HG02885 (cell line): ENCODE data around the gene SRPK3.
"Not testable (repeated sequence)": the region's sequence is repeated elsewhere in the genome, so short reads cannot be mapped to it uniquely, and the experiment has no call there.

Source experiments
- ATAC-seq: cut with Tn5 transposase; IDR thresholded peaks from one replicate; pipeline ENCODE4 v1.9.1; 2021; ENCODE audit warnings: mild to moderate bottlenecking; ENCODE audit not compliant: unreplicated experiment, poor library complexity

The SRPK3 gene, protein sequence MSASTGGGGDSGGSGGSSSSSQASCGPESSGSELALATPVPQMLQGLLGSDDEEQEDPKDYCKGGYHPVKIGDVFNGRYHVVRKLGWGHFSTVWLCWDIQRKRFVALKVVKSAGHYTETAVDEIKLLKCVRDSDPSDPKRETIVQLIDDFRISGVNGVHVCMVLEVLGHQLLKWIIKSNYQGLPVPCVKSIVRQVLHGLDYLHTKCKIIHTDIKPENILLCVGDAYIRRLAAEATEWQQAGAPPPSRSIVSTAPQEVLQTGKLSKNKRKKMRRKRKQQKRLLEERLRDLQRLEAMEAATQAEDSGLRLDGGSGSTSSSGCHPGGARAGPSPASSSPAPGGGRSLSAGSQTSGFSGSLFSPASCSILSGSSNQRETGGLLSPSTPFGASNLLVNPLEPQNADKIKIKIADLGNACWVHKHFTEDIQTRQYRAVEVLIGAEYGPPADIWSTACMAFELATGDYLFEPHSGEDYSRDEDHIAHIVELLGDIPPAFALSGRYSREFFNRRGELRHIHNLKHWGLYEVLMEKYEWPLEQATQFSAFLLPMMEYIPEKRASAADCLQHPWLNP

GRCh38 chrX:153780678-153781427, at the start of gene SRPK3:
Gene SRPK3 (plus strand): TSS chrX:153781041. CDS start chrX:153781087, 46 bp downstream.
- no peak for ATAC-seq

GRCh38 chrX:153731117-153731844, 49.6 kb upstream of the SRPK3 start:
- no peak for ATAC-seq

GRCh38 chrX:153731845-153732215, 49.0 kb upstream of the SRPK3 start:
- no peak for ATAC-seq

- no peak for ATAC-seq
These were observed 48.4 kb upstream of the SRPK3 start for GRCh38 chrX:153732401-153732800.

- ATAC-seq: no peak
These were observed 47.1 kb upstream of the SRPK3 start for GRCh38 chrX:153733651-153734240.

DNA sequence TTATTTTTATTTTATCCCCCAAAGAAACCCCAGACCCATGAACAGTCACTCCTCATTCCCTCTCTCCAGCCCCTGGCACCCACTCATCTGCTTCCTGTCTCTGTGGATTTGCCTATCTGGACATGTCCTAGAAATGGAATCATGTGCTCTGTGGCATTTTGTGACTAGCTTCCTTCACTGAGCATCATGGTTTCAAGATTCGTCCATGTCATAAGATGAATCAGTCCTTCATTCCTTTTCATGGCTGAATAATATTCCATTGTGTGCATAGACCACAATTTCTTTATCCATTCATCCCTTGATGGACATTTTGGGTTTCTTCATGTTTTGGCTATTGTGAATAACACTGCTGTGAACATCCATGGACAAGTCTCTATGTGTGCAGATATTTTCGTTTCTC, 46.0 kb upstream of the SRPK3 start:
- no peak for ATAC-seq

- no peak for ATAC-seq
These were observed 45.6 kb upstream of the SRPK3 start for GRCh38 chrX:153735274-153735673.

DNA sequence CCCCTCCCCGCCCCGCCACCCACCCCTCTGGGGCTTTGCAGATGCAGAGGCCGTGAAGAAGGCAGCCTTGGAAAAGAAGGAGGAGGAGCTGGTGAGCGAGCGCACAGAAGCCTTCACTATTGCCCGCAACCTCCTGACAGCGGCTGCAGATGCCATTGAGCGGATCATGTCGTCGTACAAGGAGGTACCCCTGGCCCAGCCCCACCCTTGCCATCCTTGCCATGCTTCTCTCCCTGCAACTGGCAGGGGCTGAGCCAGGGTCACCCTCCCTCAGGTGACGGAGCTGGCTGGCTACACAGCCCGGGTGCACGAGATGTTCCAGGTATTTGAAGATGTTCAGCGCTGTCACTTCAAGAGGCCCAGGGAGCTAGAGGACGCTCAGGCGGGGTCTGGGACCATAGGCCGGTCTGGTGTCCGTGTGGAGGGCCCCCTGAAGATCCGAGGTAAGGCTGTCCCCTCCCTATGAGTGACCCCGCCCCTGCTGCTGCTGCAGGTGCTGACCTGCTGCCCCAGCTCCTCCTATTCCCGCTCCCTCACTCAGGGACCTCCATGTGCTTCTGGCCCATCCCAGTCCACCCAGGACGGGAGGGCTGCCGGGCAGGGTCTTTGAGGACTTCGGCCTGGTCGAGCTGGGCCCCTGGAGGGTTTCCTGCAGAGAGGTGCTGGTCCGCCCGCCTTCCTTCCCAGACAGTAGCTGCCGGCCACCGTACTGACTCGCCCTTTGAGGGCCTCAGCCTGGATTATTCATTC, 44.6 kb upstream of the SRPK3 start:
- no peak for ATAC-seq

DNA sequence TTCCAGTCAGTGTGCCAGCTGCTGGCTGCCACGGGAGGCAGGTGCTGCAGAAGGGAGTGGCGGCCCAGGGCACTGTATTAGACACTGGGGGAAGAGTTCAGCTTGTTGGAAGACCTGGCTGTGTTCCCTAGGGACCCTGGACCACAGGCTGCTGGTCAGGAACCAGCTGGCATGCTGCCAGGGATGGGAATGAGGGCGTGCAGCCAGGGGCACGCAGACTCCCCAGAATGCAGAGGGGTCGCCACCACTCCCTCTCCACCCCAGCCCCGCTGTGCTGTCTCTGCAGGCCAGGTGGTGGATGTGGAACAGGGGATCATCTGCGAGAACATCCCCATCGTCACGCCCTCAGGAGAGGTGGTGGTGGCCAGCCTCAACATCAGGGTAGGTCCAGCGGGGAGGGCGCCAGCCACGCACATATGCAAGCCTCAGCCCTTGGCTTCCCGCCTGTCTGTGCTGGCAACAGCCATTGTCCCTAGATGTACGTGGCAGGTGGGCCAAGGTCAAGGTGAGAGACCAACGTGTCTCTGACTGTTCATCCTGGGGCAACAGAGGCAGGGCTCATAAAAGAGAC, 43.9 kb upstream of the SRPK3 start:
- no peak for ATAC-seq

DNA sequence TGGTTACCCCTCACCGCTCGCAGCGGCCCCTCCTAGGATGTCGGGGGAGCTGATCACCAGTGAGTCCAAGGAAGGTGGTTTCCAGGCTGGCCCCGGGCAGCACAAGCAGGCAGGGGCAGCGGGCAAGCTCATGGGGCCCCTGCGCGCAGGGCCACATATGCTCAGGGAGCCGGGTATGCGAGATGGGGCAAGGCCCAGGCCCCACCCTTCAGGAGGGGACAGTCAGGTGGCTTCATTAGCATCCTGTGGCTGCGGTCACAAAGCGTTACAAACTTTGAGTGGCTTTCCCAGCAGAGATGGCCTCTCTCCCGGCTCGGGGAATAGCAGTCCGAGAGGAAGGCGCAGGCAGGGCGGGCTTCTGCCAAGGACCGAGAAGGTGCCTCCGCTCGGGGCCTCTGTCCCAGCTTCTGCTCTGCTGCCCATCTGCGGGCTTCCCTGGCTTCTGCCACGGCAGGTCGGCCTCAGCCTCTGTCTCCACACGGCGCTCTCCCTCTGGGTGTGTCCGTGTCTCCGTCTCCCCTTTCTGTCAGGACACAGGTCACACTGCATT, 42.7 kb upstream of the SRPK3 start:
- ATAC-seq: no peak

DNA sequence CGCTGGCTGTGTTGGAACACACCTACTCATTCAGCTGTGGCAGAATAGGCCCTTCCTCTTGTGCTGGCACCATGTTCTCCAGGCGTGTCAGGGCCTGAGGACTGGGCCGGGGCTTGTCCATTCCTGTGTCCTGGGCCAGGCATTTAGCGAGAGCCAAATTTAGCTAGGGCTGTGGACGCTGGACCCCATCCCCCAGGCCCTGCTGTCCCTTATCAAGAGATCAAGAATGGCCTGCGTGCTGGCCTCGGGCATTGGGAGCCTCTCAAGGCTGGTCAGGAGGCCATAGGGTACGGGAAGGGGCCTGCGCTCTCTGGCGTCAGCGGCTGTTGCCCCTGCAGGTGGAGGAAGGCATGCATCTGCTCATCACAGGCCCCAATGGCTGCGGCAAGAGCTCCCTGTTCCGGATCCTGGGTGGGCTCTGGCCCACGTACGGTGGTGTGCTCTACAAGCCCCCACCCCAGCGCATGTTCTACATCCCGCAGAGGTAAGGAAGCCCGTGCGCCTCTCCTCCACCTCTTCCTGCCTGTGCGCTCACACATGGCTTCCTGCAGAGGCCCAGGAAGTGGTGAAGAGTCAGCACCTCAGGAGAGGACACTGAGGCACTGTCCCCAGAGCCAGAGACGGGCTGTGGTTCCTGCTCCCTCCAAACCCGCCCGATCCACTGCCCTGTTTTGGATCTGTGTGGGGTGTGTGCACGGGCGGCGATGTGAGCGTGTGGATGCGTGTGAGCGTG, 40.9 kb upstream of the SRPK3 start:
- ATAC-seq: no peak

- ATAC-seq: no peak
These were observed 40.1 kb upstream of the SRPK3 start for GRCh38 chrX:153740631-153741222.

DNA sequence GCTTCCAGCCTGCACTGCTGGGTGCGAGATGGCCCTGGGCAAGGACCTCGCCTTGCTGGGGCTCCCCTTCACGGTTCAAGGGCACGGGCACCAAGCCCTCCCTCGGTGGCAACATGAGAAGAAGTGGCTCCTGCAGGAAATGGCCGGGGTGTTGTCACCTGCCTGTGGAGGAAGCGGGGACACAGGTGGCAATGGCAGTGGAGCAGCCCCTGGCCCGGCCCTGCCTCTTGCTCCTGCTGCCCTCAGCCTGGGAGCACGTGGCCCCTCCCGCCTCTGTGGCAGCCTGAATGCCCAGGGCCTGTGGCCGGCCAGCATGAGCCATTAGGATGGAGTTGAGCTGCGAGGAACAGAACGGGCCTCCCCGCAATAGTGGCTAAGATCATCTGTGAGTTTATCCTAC, 39.4 kb upstream of the SRPK3 start:
- ATAC-seq: no peak

- ATAC-seq: not testable (repeated sequence)
These were observed 38.7 kb upstream of the SRPK3 start for GRCh38 chrX:153742111-153742510.

- not testable (repeated sequence) for ATAC-seq
These were observed 37.9 kb upstream of the SRPK3 start for GRCh38 chrX:153742796-153743467.

DNA sequence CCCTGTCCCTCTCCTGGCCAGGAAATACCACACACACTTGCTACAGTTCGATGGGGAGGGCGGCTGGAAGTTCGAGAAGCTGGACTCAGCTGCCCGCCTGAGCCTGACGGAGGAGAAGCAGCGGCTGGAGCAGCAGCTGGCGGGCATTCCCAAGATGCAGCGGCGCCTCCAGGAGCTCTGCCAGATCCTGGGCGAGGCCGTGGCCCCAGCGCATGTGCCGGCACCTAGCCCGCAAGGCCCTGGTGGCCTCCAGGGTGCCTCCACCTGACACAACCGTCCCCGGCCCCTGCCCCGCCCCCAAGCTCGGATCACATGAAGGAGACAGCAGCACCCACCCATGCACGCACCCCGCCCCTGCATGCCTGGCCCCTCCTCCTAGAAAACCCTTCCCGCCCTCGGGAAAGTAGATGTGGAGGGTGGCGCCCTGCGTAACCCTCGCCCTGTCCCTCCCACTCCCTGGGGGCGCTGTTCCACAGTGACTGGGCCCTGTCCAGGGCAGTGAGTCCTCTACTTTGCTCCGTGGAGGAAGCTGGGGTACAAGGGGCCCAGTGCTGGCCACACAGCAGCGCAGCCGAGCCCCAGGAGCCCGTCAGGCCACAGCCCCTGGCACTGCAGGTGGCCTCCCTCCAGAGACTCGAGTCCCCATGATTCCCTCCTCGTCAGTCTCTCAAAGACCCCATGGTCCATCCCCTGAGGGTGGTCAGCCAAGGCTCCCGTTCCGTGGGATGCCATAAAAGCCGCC, 37.2 kb upstream of the SRPK3 start:
- ATAC-seq: not testable (repeated sequence)
